ENCODE data around the gene CCDC185. TPM values are rescaled to one million over a fixed set of nuclear protein-coding genes. Genes with fewer than 3 reads are reported as not detected.

CCDC185 gene
- total RNA-seq, 4 donors from 2014 or later = 0.27 TPM; not detected in 3

DNA sequence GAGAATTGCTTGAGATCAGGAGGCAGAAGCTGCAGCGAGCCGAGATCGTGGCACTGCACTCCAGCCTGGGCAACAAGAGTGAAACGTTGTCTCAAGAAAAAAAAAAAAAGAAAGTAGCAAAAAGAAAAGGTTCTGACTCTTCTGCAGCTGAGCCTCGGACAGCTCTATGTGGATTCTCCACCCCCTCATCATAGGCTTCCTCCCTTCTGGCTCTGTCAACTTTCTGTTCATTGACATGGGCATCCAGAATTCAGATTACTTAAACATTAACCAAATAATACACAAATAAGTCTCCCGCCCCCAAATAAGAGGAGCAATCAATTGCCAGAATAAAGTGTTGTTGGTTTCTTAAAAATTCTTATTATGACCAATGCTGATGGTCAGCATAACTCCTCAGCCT lies 39.3 kb upstream of the CCDC185 start:
- no peaks in the 10 kb centered on the region for H3K27me3 ChIP-seq
- H3K9me3 ChIP-seq = no peaks in the 10 kb centered on the region
- no peak for TF ChIP-seq POLR2A (IDR thresholded peaks at IDR 0.05)
- TF ChIP-seq, protein P1, sequence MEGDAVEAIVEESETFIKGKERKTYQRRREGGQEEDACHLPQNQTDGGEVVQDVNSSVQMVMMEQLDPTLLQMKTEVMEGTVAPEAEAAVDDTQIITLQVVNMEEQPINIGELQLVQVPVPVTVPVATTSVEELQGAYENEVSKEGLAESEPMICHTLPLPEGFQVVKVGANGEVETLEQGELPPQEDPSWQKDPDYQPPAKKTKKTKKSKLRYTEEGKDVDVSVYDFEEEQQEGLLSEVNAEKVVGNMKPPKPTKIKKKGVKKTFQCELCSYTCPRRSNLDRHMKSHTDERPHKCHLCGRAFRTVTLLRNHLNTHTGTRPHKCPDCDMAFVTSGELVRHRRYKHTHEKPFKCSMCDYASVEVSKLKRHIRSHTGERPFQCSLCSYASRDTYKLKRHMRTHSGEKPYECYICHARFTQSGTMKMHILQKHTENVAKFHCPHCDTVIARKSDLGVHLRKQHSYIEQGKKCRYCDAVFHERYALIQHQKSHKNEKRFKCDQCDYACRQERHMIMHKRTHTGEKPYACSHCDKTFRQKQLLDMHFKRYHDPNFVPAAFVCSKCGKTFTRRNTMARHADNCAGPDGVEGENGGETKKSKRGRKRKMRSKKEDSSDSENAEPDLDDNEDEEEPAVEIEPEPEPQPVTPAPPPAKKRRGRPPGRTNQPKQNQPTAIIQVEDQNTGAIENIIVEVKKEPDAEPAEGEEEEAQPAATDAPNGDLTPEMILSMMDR (IDR thresholded peaks at IDR 0.05) = no peak
- no peak overlapping the region for H3K27ac ChIP-seq
- no peaks in the 10 kb centered on the region for H3K36me3 ChIP-seq
- no peak overlapping the region for H3K4me3 ChIP-seq (replicated peaks in 1 of 3)
- H3K4me1 ChIP-seq = no peaks in the 10 kb centered on the region
- DNase-seq = no peak
- WGBS, 2 donors = 71 to 77% methylated on average over 6 of the region's 6 CpGs
- intact Hi-C loops (cut with DNase I) = no loop called here

GRCh38 chr1:223355699-223356098 lies 37.5 kb upstream of the CCDC185 start:
- no peaks in the 10 kb centered on the region for H3K36me3 ChIP-seq
- no peak overlapping the region for H3K4me3 ChIP-seq (replicated peaks in 1 of 3)
- intact Hi-C loops (cut with DNase I) = no loop called here
- no peaks in the 10 kb centered on the region for H3K27me3 ChIP-seq
- 89 to 97% methylated on average over 2 of the region's 2 CpGs for WGBS, 2 donors
- TF ChIP-seq, protein P1 (IDR thresholded peaks at IDR 0.05) = no peak
- TF ChIP-seq POLR2A (IDR thresholded peaks at IDR 0.05) = no peak
- H3K9me3 ChIP-seq = no peaks in the 10 kb centered on the region
- no peak for DNase-seq
- H3K27ac ChIP-seq = no peak overlapping the region
- H3K4me1 ChIP-seq = no peaks in the 10 kb centered on the region

DNA sequence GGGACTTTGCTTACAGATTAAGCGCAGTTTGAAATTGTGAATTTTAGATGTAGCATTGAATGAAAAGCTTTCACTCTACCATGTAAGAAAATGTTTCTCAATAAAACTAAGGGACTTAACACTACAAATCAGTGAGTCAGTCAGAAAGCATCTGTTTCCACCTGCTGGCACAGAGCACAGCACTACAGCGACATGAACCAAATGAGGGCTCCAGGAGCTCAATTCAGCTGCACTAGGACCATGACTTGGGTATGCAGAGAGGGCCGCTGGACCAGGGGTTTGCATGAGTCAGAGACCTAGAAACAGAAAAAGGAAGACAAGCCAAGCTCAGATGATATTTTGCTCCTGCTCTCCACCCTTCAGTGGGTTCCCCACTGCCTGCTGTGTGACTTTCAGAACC lies 34.4 kb upstream of the CCDC185 start:
- no peak overlapping the region for H3K27ac ChIP-seq
- no peak for DNase-seq
- 87 to 95% methylated on average over 3 of the region's 3 CpGs for WGBS, 2 donors
- H3K9me3 ChIP-seq = no peaks in the 10 kb centered on the region
- no peaks in the 10 kb centered on the region for H3K27me3 ChIP-seq
- no peaks in the 10 kb centered on the region for H3K36me3 ChIP-seq
- intact Hi-C loops (cut with DNase I) = no loop called here
- H3K4me1 ChIP-seq = peaks cover 0 to 9% of the 10 kb centered on the region in 2 donors
- TF ChIP-seq POLR2A (IDR thresholded peaks at IDR 0.05) = no peak
- TF ChIP-seq, protein P1 (IDR thresholded peaks at IDR 0.05) = no peak
- H3K4me3 ChIP-seq (replicated peaks in 1 of 3) = no peak overlapping the region

GRCh38 chr1:223363057-223363855 lies 30.0 kb upstream of the CCDC185 start:
- Histone ChIP-seq H3K9me3 (no peaks in the 10 kb centered on the region), H3K4me3 (replicated peaks in 1 of 3) (peak overlapping the region in 2 of 3 donors; percentile 22 to 47), H3K36me3 (no peaks in the 10 kb centered on the region), H3K4me1 (peaks cover 0 to 16% of the 10 kb centered on the region in 2 donors), H3K27me3 (no peaks in the 10 kb centered on the region), H3K27ac (no peak overlapping the region)
- DNase-seq = peak; percentile 20 to 23
- no peak for TF ChIP-seq POLR2A (IDR thresholded peaks at IDR 0.05)
- TF ChIP-seq, protein P1 (IDR thresholded peaks at IDR 0.05) = no peak
- intact Hi-C loops (cut with DNase I) = no loop called here
- WGBS, 2 donors = 0 to 7% methylated on average over 8 to 23 of the region's 44 CpGs
